IPS-18c (cell line): Measurements from ENCODE around the gene XK.
"Not testable (repeated sequence)": the region's sequence is repeated elsewhere in the genome, so short reads cannot be mapped to it uniquely, and the experiment has no call there.

Source experiments
- H3K4me3 ChIP-seq: 2 replicates; pipeline ENCODE4 v1.7.0; 2013; ENCODE audit warnings: low read depth, mild to moderate bottlenecking, low read length, moderate library complexity; ENCODE audit not compliant: insufficient read depth
- H3K9me3 ChIP-seq: one replicate; pipeline ENCODE4 v1.6.1; 2013; ENCODE audit warnings: mild to moderate bottlenecking, low read length, moderate library complexity; ENCODE audit not compliant: control insufficient read depth, insufficient read depth

The XK gene

GRCh38 chrX:37717708-37718107, 32.1 kb downstream of the XK start:
- Histone ChIP-seq H3K4me3 (no peak overlapping the region), H3K9me3 (no peaks in the 10 kb centered on the region)

- H3K9me3 ChIP-seq: no peaks in the 10 kb centered on the region
- no peak overlapping the region for H3K4me3 ChIP-seq
Observed at GRCh38 chrX:37722595-37722994, 37.0 kb downstream of the XK start.

GRCh38 chrX:37726346-37726745, 40.8 kb downstream of the XK start:
- Histone ChIP-seq H3K9me3 (no peaks in the 10 kb centered on the region), H3K4me3 (no peak overlapping the region)

- no peaks in the 10 kb centered on the region for H3K9me3 ChIP-seq
- H3K4me3 ChIP-seq: no peak overlapping the region
Observed at GRCh38 chrX:37745354-37745753, 59.8 kb downstream of the XK start.

GRCh38 chrX:37745835-37746217, 60.2 kb downstream of the XK start:
- Histone ChIP-seq H3K9me3 (no peaks in the 10 kb centered on the region), H3K4me3 (no peak overlapping the region)

GRCh38 chrX:37746218-37746941, 60.8 kb downstream of the XK start:
- H3K9me3 ChIP-seq: no peaks in the 10 kb centered on the region
- no peak overlapping the region for H3K4me3 ChIP-seq

- Histone ChIP-seq H3K4me3 (no peak overlapping the region), H3K9me3 (no peaks in the 10 kb centered on the region)
Observed at GRCh38 chrX:37746951-37747350, 61.4 kb downstream of the XK start.

- no peak overlapping the region for H3K4me3 ChIP-seq
- no peaks in the 10 kb centered on the region for H3K9me3 ChIP-seq
Observed at GRCh38 chrX:37752281-37752680, 66.7 kb downstream of the XK start.

- no peak overlapping the region for H3K4me3 ChIP-seq
- H3K9me3 ChIP-seq: no peaks in the 10 kb centered on the region
Observed at GRCh38 chrX:37752936-37753335, 67.3 kb downstream of the XK start.

GRCh38 chrX:37753384-37753783, 67.8 kb downstream of the XK start:
- H3K9me3 ChIP-seq: no peaks in the 10 kb centered on the region

GRCh38 chrX:37754516-37754915, 68.9 kb downstream of the XK start:
- no peak overlapping the region for H3K4me3 ChIP-seq

More at GRCh38 chrX:37753384-37753783, 67.8 kb downstream of the XK start:
- no peak overlapping the region for H3K4me3 ChIP-seq

GRCh38 chrX:37755025-37755424, 69.4 kb downstream of the XK start:
- H3K4me3 ChIP-seq: no peak overlapping the region
- H3K9me3 ChIP-seq: no peaks in the 10 kb centered on the region

More at GRCh38 chrX:37754516-37754915, 68.9 kb downstream of the XK start:
- H3K9me3 ChIP-seq: no peaks in the 10 kb centered on the region

GRCh38 chrX:37757082-37757481, 71.5 kb downstream of the XK start:
- Histone ChIP-seq H3K4me3 (no peak overlapping the region), H3K9me3 (no peaks in the 10 kb centered on the region)

GRCh38 chrX:37759351-37759750, 73.8 kb downstream of the XK start:
- no peaks in the 10 kb centered on the region for H3K9me3 ChIP-seq
- no peak overlapping the region for H3K4me3 ChIP-seq

- Histone ChIP-seq H3K4me3 (no peak overlapping the region), H3K9me3 (no peaks in the 10 kb centered on the region)
Observed at GRCh38 chrX:37759878-37760418, 74.4 kb downstream of the XK start.

GRCh38 chrX:37763400-37763799, 77.8 kb downstream of the XK start:
- Histone ChIP-seq H3K9me3 (no peaks in the 10 kb centered on the region), H3K4me3 (no peak overlapping the region)

GRCh38 chrX:37765507-37765906, 79.9 kb downstream of the XK start:
- no peaks in the 10 kb centered on the region for H3K9me3 ChIP-seq
- H3K4me3 ChIP-seq: no peak overlapping the region

- Histone ChIP-seq H3K4me3 (no peak overlapping the region), H3K9me3 (no peaks in the 10 kb centered on the region)
Observed at GRCh38 chrX:37767430-37767829, 81.8 kb downstream of the XK start.

GRCh38 chrX:37768866-37769265, 83.3 kb downstream of the XK start:
- H3K9me3 ChIP-seq, H3K4me3 ChIP-seq: not testable (repeated sequence)
